Stimulated activated naive CD8-positive, alpha-beta T cell treated with anti-CD3 and anti-CD28 coated beads, Interleukin-15, Interleukin-2, amounts not matched to agents 100 ng/mL and 50 ng/mL, for 24 hours (primary cell): Measurements from ENCODE around the gene FOXL1.

Source experiments
- H3K27ac Mint-ChIP-seq: one replicate; pipeline ENCODE4 v1.8.0; 2021; ENCODE audit warnings: mild to moderate bottlenecking, mixed read lengths
- H3K27me3 Mint-ChIP-seq: one replicate; pipeline ENCODE4 v1.8.0; 2021; ENCODE audit warnings: mixed read lengths
- H3K36me3 Mint-ChIP-seq: one replicate; pipeline ENCODE4 v1.8.0; 2021; ENCODE audit warnings: low read depth, mixed read lengths
- H3K4me1 Mint-ChIP-seq: one replicate; pipeline ENCODE4 v1.8.0; 2021; ENCODE audit warnings: low read depth, mixed read lengths
- H3K4me3 Mint-ChIP-seq: one replicate; pipeline ENCODE4 v1.8.0; 2021; ENCODE audit warnings: mild to moderate bottlenecking, mixed read lengths
- H3K9me3 Mint-ChIP-seq: one replicate; pipeline ENCODE4 v1.8.0; 2021; ENCODE audit warnings: mixed read lengths

Gene FOXL1

GRCh38 chr16:86578061-86578599, at the start of gene FOXL1:
TSS of gene FOXL1 (plus strand) at chr16:86578549. CDS start at chr16:86578724, 175 bp downstream.
- Mint-ChIP-seq H3K4me3 (no peak within 1 kb of the TSS), H3K4me1 (peaks cover 11% of the 10 kb centered on the region), H3K27me3 (peaks cover 79% of the 10 kb centered on the region), H3K27ac (no peak within 1 kb of the TSS), H3K36me3 (no peaks in the 10 kb centered on the region), H3K9me3 (no peaks in the 10 kb centered on the region)

GRCh38 chr16:86529160-86529559, 49.2 kb upstream of the FOXL1 start:
- H3K36me3 Mint-ChIP-seq: peaks cover 7% of the 10 kb centered on the region
- H3K4me1 Mint-ChIP-seq: no peaks in the 10 kb centered on the region
- H3K9me3 Mint-ChIP-seq: no peaks in the 10 kb centered on the region
- no peaks in the 10 kb centered on the region for H3K27me3 Mint-ChIP-seq
- H3K27ac Mint-ChIP-seq: no peak overlapping the region
- no peak overlapping the region for H3K4me3 Mint-ChIP-seq

DNA sequence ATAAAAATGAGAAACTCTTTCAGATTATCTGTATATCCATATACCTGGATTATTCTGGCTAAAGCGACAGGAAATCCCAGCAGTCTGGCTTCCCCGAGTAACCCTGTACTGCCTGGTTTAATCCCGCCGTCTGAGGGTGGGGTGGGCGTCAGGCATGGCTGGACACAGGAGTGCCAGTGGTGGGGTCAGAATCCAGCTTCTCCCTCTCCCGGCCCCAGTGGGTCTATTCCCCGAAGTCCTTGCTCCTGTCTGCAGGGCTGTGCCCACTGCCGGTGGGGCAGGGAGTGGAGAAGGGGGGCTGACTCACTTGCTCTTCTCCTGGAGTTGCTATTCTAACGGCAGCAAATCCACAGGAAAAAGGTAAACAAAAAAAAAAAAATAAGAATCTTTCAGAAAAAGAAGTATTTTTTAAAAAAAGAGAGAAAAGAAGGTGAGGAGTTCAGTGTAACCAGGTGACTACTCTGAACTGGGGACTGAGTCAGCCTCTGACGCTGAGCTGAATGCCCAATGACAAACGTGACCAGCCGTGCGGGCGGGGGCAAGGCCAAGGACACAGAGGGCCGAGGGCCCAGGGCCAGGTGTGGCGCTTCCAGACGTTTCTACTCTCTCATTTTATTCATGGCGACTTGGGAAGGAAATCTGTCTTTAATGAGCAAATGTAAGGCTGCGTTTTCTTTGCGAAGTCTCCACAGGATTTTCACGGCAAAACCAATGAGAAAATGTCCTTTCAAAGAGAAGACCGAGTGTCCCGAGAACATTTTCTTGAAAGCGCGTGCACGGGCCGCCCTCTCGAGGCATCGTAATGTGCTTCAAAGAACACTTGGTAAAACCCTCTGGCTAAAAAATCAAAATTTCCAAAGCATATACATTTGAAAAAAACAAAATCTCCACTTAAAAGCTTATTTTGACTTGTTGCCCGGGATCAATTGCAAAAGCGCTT, 47.8 kb upstream of the FOXL1 start:
- Mint-ChIP-seq H3K4me1 (no peaks in the 10 kb centered on the region), H3K4me3 (no peak overlapping the region), H3K9me3 (no peaks in the 10 kb centered on the region), H3K36me3 (peaks cover 7% of the 10 kb centered on the region), H3K27ac (no peak overlapping the region), H3K27me3 (no peaks in the 10 kb centered on the region)

DNA sequence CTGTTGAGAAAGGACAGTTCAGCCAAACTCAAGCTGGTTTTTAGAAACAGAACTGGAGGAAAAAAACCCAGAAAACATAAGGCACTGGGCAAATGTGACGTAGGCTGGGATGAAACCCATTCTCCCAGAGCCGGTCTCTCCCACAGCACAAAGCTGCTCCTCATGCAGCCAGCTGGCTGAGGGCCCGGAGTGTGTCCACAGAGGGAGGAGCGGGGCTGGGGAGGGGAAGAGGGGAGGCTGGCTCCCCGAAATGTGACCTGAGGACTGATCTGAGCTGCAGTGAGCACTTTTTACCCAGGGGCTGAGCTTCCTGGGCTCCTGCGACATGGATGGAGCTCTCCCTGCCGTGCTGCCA, 47.2 kb upstream of the FOXL1 start:
- Mint-ChIP-seq H3K9me3 (no peaks in the 10 kb centered on the region), H3K4me1 (no peaks in the 10 kb centered on the region), H3K4me3 (no peak overlapping the region), H3K27me3 (no peaks in the 10 kb centered on the region), H3K36me3 (peaks cover 7% of the 10 kb centered on the region), H3K27ac (no peak overlapping the region)

DNA sequence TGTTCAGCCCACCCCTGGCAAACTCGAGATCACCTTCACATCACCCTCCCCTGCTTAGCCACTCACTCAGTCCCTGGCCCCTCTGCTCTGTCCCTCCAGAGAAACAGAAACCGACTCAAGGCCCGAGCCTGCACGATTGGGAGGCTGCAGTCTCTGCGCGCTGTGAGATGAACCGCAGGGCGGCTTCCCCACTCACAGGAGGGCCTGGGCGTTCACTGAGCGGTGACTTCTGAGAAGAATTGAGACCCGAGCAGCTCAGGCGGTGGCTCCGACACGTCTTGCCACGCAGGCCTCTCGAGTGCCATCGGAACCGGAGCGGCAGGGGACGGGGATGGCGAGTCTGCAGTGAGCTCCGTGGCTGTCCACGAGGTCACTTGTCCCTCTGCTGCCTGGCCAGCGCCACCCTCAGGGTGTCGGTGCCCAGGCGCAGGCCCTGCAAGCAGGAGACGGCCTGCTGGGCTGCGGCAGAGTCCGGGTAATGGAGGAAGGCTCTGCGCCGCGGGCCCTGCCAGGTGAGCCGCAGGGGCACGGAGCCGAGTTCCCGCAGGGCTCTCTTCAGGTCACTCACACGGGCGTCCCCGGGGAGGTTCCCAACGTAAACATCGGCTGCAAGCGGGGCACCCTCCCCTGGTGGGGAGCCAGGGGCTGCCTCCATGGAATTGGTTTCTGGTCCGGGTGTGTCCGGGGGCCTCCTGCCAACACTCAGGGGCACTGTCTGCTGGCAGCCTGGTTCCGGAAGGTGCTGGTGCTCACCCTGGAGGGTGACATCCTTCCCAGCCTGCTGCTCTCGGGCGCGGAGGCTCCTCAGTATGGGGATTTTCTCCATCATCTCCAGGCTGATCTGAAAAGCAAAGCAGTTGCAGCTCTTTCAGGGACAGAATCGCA, 46.5 kb upstream of the FOXL1 start:
- Mint-ChIP-seq H3K27ac (no peak overlapping the region), H3K27me3 (no peaks in the 10 kb centered on the region), H3K4me1 (no peaks in the 10 kb centered on the region), H3K36me3 (peaks cover 7% of the 10 kb centered on the region), H3K9me3 (no peaks in the 10 kb centered on the region), H3K4me3 (no peak overlapping the region)

GRCh38 chr16:86532526-86532815, 45.9 kb upstream of the FOXL1 start:
- peaks cover 7% of the 10 kb centered on the region for H3K36me3 Mint-ChIP-seq
- H3K4me1 Mint-ChIP-seq: no peaks in the 10 kb centered on the region
- no peaks in the 10 kb centered on the region for H3K9me3 Mint-ChIP-seq
- H3K4me3 Mint-ChIP-seq: no peak overlapping the region
- no peaks in the 10 kb centered on the region for H3K27me3 Mint-ChIP-seq
- H3K27ac Mint-ChIP-seq: no peak overlapping the region

- Mint-ChIP-seq H3K4me3 (no peak overlapping the region), H3K27ac (no peak overlapping the region), H3K9me3 (no peaks in the 10 kb centered on the region), H3K27me3 (no peaks in the 10 kb centered on the region), H3K36me3 (peaks cover 7% of the 10 kb centered on the region), H3K4me1 (no peaks in the 10 kb centered on the region)
These were observed 45.3 kb upstream of the FOXL1 start for GRCh38 chr16:86533076-86533475.

GRCh38 chr16:86533767-86534351, 44.5 kb upstream of the FOXL1 start:
- Mint-ChIP-seq H3K36me3 (peaks cover 13% of the 10 kb centered on the region), H3K4me3 (no peak overlapping the region), H3K9me3 (no peaks in the 10 kb centered on the region), H3K4me1 (no peaks in the 10 kb centered on the region), H3K27me3 (no peaks in the 10 kb centered on the region), H3K27ac (no peak overlapping the region)

GRCh38 chr16:86534779-86535615, 43.4 kb upstream of the FOXL1 start:
- Mint-ChIP-seq H3K4me3 (no peak overlapping the region), H3K9me3 (no peaks in the 10 kb centered on the region), H3K27me3 (no peaks in the 10 kb centered on the region), H3K36me3 (peaks cover 22% of the 10 kb centered on the region), H3K4me1 (no peaks in the 10 kb centered on the region), H3K27ac (no peak overlapping the region)

DNA sequence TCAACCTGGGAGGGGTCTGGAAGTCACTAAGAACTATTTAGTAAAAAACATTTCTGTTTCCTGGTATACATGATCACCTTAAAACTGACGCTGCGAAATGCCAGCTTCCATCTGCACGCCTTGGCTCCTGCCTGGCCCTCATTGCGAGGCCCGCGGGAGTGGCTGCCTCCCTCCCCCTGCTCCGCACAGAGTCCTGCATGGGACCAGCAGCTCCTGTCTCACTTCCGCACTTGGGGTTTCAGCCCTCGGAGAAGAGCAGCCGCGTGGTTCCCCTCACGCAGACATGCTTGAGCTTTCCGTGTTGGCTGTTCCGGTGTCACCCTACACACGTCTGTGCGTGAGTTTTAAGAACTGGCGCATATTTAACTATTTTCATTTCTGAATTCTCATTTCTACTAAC, 41.7 kb upstream of the FOXL1 start:
- H3K4me3 Mint-ChIP-seq: no peak overlapping the region
- peak overlapping the region; percentile 45 for H3K27ac Mint-ChIP-seq
- H3K4me1 Mint-ChIP-seq: no peaks in the 10 kb centered on the region
- H3K27me3 Mint-ChIP-seq: no peaks in the 10 kb centered on the region
- H3K9me3 Mint-ChIP-seq: no peaks in the 10 kb centered on the region
- peaks cover 34% of the 10 kb centered on the region for H3K36me3 Mint-ChIP-seq

DNA sequence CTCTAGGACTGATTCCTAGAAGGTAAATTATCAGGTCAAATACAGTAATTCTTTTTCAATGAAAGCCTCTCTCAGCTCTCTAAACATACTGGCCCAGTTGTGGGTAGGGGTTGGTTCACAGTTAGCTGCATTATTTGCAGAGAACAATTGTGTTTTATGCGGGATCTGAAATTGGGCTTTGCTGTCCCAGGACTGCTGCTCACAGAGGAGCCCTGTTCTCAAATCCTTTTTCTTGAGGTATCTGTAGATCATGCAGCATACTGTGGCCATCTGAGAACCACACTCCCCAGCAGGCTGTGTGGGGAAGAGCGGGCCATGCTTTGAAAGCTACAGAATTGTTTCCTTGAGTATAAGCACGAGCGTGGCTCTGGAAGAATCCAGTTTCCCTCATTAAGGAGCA, 40.9 kb upstream of the FOXL1 start:
- H3K27ac Mint-ChIP-seq: no peak overlapping the region
- H3K36me3 Mint-ChIP-seq: peaks cover 40% of the 10 kb centered on the region
- no peaks in the 10 kb centered on the region for H3K27me3 Mint-ChIP-seq
- no peaks in the 10 kb centered on the region for H3K9me3 Mint-ChIP-seq
- no peak overlapping the region for H3K4me3 Mint-ChIP-seq
- no peaks in the 10 kb centered on the region for H3K4me1 Mint-ChIP-seq

DNA sequence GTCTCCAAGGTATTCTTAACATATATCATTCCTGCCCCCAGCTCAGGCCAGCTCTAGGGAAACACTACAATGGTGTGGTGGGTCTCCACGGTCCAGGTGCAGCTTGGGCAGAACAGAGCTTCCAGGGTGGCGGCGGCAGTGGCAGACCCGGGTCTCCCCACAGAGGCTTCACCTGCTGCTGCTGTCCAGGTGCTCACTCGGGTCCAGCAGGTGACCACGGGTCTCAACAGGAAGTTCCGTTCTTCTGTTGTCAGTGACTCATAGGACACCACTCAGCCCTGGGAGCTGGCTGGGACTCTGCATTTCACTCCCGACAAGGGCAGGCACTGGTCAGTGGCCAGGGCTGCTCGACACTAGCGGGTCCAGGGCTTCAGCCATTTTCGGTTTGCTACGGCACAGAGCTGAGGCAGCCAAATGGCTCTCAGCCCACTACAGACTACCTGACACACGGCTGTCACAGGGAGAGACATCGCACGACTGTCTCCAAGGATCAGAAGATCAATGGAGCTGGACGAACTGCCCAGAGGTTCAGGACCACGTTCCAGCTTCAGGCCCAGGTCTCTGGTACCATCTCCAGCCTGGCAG, 40.1 kb upstream of the FOXL1 start:
- peaks cover 47% of the 10 kb centered on the region for H3K36me3 Mint-ChIP-seq
- H3K9me3 Mint-ChIP-seq: no peaks in the 10 kb centered on the region
- no peak overlapping the region for H3K4me3 Mint-ChIP-seq
- no peak overlapping the region for H3K27ac Mint-ChIP-seq
- no peaks in the 10 kb centered on the region for H3K27me3 Mint-ChIP-seq
- H3K4me1 Mint-ChIP-seq: no peaks in the 10 kb centered on the region

- peaks cover 57% of the 10 kb centered on the region for H3K36me3 Mint-ChIP-seq
- H3K4me1 Mint-ChIP-seq: no peaks in the 10 kb centered on the region
- no peak overlapping the region for H3K27ac Mint-ChIP-seq
- no peaks in the 10 kb centered on the region for H3K27me3 Mint-ChIP-seq
- H3K9me3 Mint-ChIP-seq: no peaks in the 10 kb centered on the region
- no peak overlapping the region for H3K4me3 Mint-ChIP-seq
These were observed 37.5 kb upstream of the FOXL1 start for GRCh38 chr16:86540894-86541293.

DNA sequence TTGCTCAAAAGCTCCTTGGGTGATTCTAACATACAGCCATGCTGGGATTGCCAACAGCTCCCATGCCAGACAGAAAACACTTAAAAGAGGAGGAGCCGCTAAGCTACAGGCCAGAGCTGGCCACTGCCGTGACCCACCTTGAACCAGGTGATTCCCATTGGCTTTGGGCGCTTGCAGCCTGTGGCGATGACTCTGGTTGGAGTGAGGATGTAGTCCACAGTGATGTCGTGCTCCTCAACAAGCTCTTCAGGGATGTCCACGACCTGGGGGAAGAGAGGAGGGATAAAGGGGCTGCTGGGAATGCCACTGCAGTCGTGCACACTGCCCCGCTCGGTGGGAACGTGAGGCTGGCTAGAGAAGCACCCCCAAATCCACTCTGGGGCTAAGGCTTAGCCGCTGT, 36.8 kb upstream of the FOXL1 start:
- H3K4me3 Mint-ChIP-seq: no peak overlapping the region
- no peaks in the 10 kb centered on the region for H3K4me1 Mint-ChIP-seq
- H3K27ac Mint-ChIP-seq: no peak overlapping the region
- H3K36me3 Mint-ChIP-seq: peaks cover 60% of the 10 kb centered on the region
- no peaks in the 10 kb centered on the region for H3K9me3 Mint-ChIP-seq
- no peaks in the 10 kb centered on the region for H3K27me3 Mint-ChIP-seq
